Measurements from ENCODE around the gene TAB2. TPM values are rescaled to one million over a fixed set of nuclear protein-coding genes. Genes with fewer than 3 reads are reported as not detected.

The TAB2 gene
- total RNA-seq, 1 experiment from 2014 or later: 56.2 TPM

- H4K5ac ChIP-seq (ENCODE audit: insufficient read length, low read depth, low read length): no peak overlapping the region
- H2AK5ac ChIP-seq (ENCODE audit: insufficient read length, low read length): no peak overlapping the region
- H3K56ac ChIP-seq (ENCODE audit: insufficient read length, low read depth, low read length): no peak overlapping the region
- H4K20me1 ChIP-seq (ENCODE audit: control insufficient read depth, insufficient read depth, insufficient read length): no peaks in the 10 kb centered on the region
- H2BK15ac ChIP-seq (ENCODE audit: low read depth, low read length): no peak overlapping the region
- H3K27me3 ChIP-seq (ENCODE audit: insufficient read depth, low read length): no peaks in the 10 kb centered on the region
- H3K18ac ChIP-seq (ENCODE audit: insufficient read length, low read depth, low read length): no peak overlapping the region
- no peak overlapping the region for H3K4me2 ChIP-seq (ENCODE audit: insufficient read depth, insufficient read length, low read length)
- no peak overlapping the region for H2BK12ac ChIP-seq (ENCODE audit: insufficient read length, low read depth, low read length)
- H3K79me1 ChIP-seq (ENCODE audit: insufficient read depth, low read depth, low read length, poor library complexity, severe bottlenecking): no peaks in the 10 kb centered on the region
- no peak overlapping the region for H3K27ac ChIP-seq (ENCODE audit: insufficient read length, low read depth, low read length)
- no peak overlapping the region for H2AFZ ChIP-seq (ENCODE audit: low read length)
- H3K79me2 ChIP-seq (ENCODE audit: insufficient read depth, low read length): no peaks in the 10 kb centered on the region
- no peak for TF ChIP-seq CTCF (conservative IDR thresholded peaks at IDR 0.05)
- no peak overlapping the region for H3T11ph ChIP-seq (ENCODE audit: low read length)
- DNase-seq: no peak
- no peak overlapping the region for H3K14ac ChIP-seq (ENCODE audit: insufficient read depth, low read length)
- no peak overlapping the region for H4K8ac ChIP-seq (replicated peaks; ENCODE audit: insufficient read length, low read depth, low read length)
- no peaks in the 10 kb centered on the region for H3K36me3 Mint-ChIP-seq (ENCODE audit: insufficient read depth in 1 of 3, low read depth in 3 of 3)
- H3K4me1 ChIP-seq (ENCODE audit: insufficient read depth, low read length): 0 out of 2 replicates have a peak, but pooled peaks cover 3% of the 10 kb centered on the region
- no peak overlapping the region for H3K27ac Mint-ChIP-seq
- no peak overlapping the region for H3K23ac ChIP-seq (ENCODE audit: insufficient read length, low read depth, low read length)
- no peak overlapping the region for H3K9ac ChIP-seq (ENCODE audit: extremely low read depth, insufficient read length, low read length)
- H3K9me3 ChIP-seq (ENCODE audit: control insufficient read depth, low read depth, low read length): no peaks in the 10 kb centered on the region
- no peak overlapping the region for H3K4ac ChIP-seq (ENCODE audit: low read depth, low read length)
- no peaks in the 10 kb centered on the region for H3K23me2 ChIP-seq (ENCODE audit: insufficient read length, low read depth, low read length, poor library complexity, severe bottlenecking)
- no CpG with 5 or more reads among the region's 3 CpGs for WGBS (ENCODE audit: extremely low coverage, insufficient read length, low lambda C conversion rate)
- H2BK120ac ChIP-seq (ENCODE audit: low read depth, low read length, poor library complexity, severe bottlenecking): no peak overlapping the region
- H4K91ac ChIP-seq (ENCODE audit: insufficient read length, low read depth, low read length): no peak overlapping the region
- no peak overlapping the region for H3K4me3 Mint-ChIP-seq
- H2BK20ac ChIP-seq (ENCODE audit: low read depth, low read length, poor library complexity, severe bottlenecking): no peak overlapping the region
- no peak overlapping the region for H2BK5ac ChIP-seq (ENCODE audit: insufficient read length, low read length)
- H3K9me3 Mint-ChIP-seq: no peaks in the 10 kb centered on the region
- H3K27me3 Mint-ChIP-seq (ENCODE audit: low read depth): peaks cover 3% of the 10 kb centered on the region; the same call in 1 of the 2 replicates
- H3K4me1 Mint-ChIP-seq: peaks cover 7% of the 10 kb centered on the region in 2 experiments
These were observed 10.5 kb upstream of the TAB2 start for GRCh38 chr6:149306967-149307366.
